Endothelial cell (in vitro differentiated cells): ENCODE results near the gene INS. TPM values are rescaled to one million over a fixed set of nuclear protein-coding genes. Genes with fewer than 3 reads are reported as not detected.

Source experiments
- DNase-seq: peaks from one replicate; pipeline ENCODE4 v3.0.0; 2021; ENCODE audit warnings: low spot score
- H3K27ac Mint-ChIP-seq: one replicate; pipeline ENCODE4 v1.8.0; 2021; ENCODE audit warnings: mixed read lengths, inconsistent platforms; ENCODE audit not compliant: unreplicated experiment
- H3K27me3 Mint-ChIP-seq: one replicate; pipeline ENCODE4 v1.8.0; 2021; ENCODE audit warnings: mild to moderate bottlenecking, moderate library complexity, mixed read lengths, inconsistent platforms; ENCODE audit not compliant: unreplicated experiment
- H3K36me3 Mint-ChIP-seq: one replicate; pipeline ENCODE4 v1.8.0; 2021; ENCODE audit warnings: mild to moderate bottlenecking, low read depth, mixed read lengths, inconsistent platforms; ENCODE audit not compliant: unreplicated experiment
- H3K4me1 Mint-ChIP-seq: one replicate; pipeline ENCODE4 v1.8.0; 2021; ENCODE audit warnings: mild to moderate bottlenecking, mixed read lengths, inconsistent platforms; ENCODE audit not compliant: unreplicated experiment
- H3K4me3 Mint-ChIP-seq: one replicate; pipeline ENCODE4 v1.8.0; 2021; ENCODE audit warnings: mild to moderate bottlenecking, mixed read lengths, inconsistent platforms; ENCODE audit not compliant: unreplicated experiment
- H3K9me3 Mint-ChIP-seq: one replicate; pipeline ENCODE4 v1.8.0; 2021; ENCODE audit warnings: mixed read lengths, inconsistent platforms; ENCODE audit not compliant: unreplicated experiment
- CTCF ChIP-seq: fragments of 200-600 bp; sonication (generic); IDR thresholded peaks from one replicate; pipeline ENCODE4 v1.5.0; 2021; ENCODE audit warnings: antibody characterized with exemption; ENCODE audit not compliant: unreplicated experiment
- total RNA-seq: library from RNA; stranded (reverse); fragmentation: NEBNext Ultra II Directional; extraction: Animal tissue kit (Norgen Biotek cat#: 25700); gene quantifications from one replicate; pipeline ENCODE4 v1.2.1, GENCODE V29; 2021; ENCODE audit not compliant: unreplicated experiment

The INS gene
- total RNA-seq, 1 donor from 2014 or later, result not detected

GRCh38 chr11:2177076-2177475, 16.1 kb upstream of the INS start:
- peaks cover 5% of the 10 kb centered on the region for H3K27me3 Mint-ChIP-seq
- no peaks in the 10 kb centered on the region for H3K9me3 Mint-ChIP-seq
- no peaks in the 10 kb centered on the region for H3K4me1 Mint-ChIP-seq
- no peak overlapping the region for H3K4me3 Mint-ChIP-seq
- peak overlapping the region; percentile 13 for H3K27ac Mint-ChIP-seq
- TF ChIP-seq CTCF, result no peak
- no peaks in the 10 kb centered on the region for H3K36me3 Mint-ChIP-seq
- no peak for DNase-seq

DNA sequence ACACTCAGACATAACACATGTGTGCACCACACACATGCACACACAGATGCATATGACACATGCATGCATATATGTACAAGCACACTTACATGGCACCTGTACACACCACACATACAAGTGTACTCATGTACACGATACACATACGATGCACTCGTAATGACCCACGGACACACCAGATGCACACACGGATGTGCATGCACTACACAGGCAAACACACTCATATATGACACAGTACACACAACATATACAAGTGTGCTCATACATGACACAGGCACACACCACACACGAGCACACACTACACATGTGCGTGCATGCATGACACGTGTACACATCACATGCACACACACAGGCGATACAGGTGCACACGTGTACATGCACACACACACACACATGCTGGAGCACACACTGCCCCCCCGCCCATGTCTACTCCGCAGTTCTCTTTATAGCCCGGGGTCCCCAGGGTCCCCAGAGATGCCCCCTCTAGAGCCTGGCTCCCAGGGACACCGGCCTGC, 15.4 kb upstream of the INS start:
- H3K27ac Mint-ChIP-seq, result no peak overlapping the region
- no peaks in the 10 kb centered on the region for H3K9me3 Mint-ChIP-seq
- no peaks in the 10 kb centered on the region for H3K36me3 Mint-ChIP-seq
- no peaks in the 10 kb centered on the region for H3K4me1 Mint-ChIP-seq
- TF ChIP-seq CTCF, result no peak
- no peak for DNase-seq
- no peak overlapping the region for H3K4me3 Mint-ChIP-seq
- peaks cover 5% of the 10 kb centered on the region for H3K27me3 Mint-ChIP-seq

DNA sequence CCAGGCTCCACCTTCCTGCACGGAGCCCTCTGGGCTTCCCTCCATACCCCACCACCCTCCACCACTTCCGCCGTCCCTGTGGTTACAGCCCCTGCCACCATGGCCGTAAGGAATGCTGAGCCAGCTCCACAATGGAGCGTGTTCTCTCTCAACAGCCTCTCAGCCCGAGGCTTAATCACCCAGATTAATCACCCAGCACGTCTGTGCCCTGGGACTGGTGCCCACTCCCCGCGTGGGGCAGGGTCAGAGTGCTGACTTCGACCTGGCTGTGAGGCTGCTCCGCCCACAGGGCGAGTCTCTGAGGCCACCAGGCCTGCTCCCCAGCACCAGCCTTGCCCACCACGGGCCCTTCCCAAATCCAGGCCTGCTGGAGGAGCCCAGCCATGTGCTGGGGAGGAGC, 14.7 kb upstream of the INS start:
- H3K27me3 Mint-ChIP-seq, result peaks cover 8% of the 10 kb centered on the region
- H3K4me3 Mint-ChIP-seq, result no peak overlapping the region
- no peak for TF ChIP-seq CTCF
- no peak for DNase-seq
- no peak overlapping the region for H3K27ac Mint-ChIP-seq
- no peaks in the 10 kb centered on the region for H3K9me3 Mint-ChIP-seq
- H3K36me3 Mint-ChIP-seq, result no peaks in the 10 kb centered on the region
- H3K4me1 Mint-ChIP-seq, result no peaks in the 10 kb centered on the region

GRCh38 chr11:2174361-2174760, 13.4 kb upstream of the INS start:
- H3K27me3 Mint-ChIP-seq, result peaks cover 8% of the 10 kb centered on the region
- TF ChIP-seq CTCF, result no peak

DNA sequence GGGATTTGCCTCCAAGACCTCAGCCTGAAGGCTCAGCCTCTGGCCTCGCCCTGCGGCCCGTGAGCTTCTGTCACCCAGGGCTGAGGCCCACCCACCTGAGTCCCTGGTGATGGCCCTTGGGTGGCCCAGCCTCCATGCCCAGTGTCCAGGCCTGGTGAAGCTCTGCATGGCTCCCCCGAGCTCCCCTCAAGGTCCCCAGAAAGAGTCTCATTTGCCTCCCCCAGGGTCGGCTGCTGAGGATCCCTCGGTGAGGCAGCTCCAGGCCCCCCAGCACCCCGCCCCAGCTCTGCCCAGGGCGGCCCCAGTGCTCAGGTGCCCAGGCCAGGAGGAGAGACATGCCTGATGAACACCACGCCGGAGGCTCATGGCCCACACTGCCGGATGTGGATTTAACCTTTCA, 12.8 kb upstream of the INS start:
- Mint-ChIP-seq H3K9me3 (no peaks in the 10 kb centered on the region), H3K4me3 (no peak overlapping the region), H3K4me1 (no peaks in the 10 kb centered on the region), H3K27me3 (peaks cover 8% of the 10 kb centered on the region), H3K27ac (no peak overlapping the region), H3K36me3 (no peaks in the 10 kb centered on the region)
- TF ChIP-seq CTCF, result no peak
- DNase-seq, result no peak

More at GRCh38 chr11:2174361-2174760, 13.4 kb upstream of the INS start:
- Mint-ChIP-seq H3K36me3 (no peaks in the 10 kb centered on the region), H3K4me3 (no peak overlapping the region), H3K27ac (no peak overlapping the region), H3K9me3 (no peaks in the 10 kb centered on the region), H3K4me1 (no peaks in the 10 kb centered on the region)
- no peak for DNase-seq
